Osteoblast (primary cell): Measurements from ENCODE around the gene SYNGR4. TPM values are rescaled to one million over a fixed set of nuclear protein-coding genes. Genes with fewer than 3 reads are reported as not detected.
A peak's percentile ranks its signal among the peaks of the same experiment; 100 is the strongest.

Experiments used
- DNase-seq: peaks from one replicate; pipeline ENCODE4 v3.0.0; 2011; ENCODE audit warnings: low spot score, mixed read lengths; ENCODE audit not compliant: insufficient read length; ENCODE audit errors: missing footprints
- H2AFZ ChIP-seq: 2 replicates; pipeline ENCODE4 v1.6.0; 2011; ENCODE audit warnings: mild to moderate bottlenecking, low read length
- H3K27ac ChIP-seq: 2 replicates; pipeline ENCODE4 v1.5.1; 2011; ENCODE audit warnings: mild to moderate bottlenecking, low read depth, low read length, moderate library complexity
- H3K27me3 ChIP-seq: 2 replicates; pipeline ENCODE4 v1.6.0; 2012; ENCODE audit warnings: mild to moderate bottlenecking, control low read depth, inconsistent platforms, low read length, moderate library complexity; ENCODE audit not compliant: insufficient read depth
- H3K36me3 ChIP-seq: 2 replicates; pipeline ENCODE4 v1.5.1; 2011; ENCODE audit warnings: mild to moderate bottlenecking, low read length, control low read depth, moderate library complexity; ENCODE audit not compliant: insufficient read depth
- H3K4me1 ChIP-seq: 2 replicates; pipeline ENCODE4 v1.5.1; 2011; ENCODE audit warnings: mild to moderate bottlenecking, low read length, control low read depth, moderate library complexity; ENCODE audit not compliant: insufficient read depth
- H3K4me2 ChIP-seq: 2 replicates; pipeline ENCODE4 v1.6.0; 2011; ENCODE audit warnings: mild to moderate bottlenecking, low read length; ENCODE audit not compliant: insufficient read depth
- H3K4me3 ChIP-seq: fragments of 200-600 bp; sonication (generic); 3 replicates; pipeline ENCODE4 v1.5.1; 2012; ENCODE audit warnings: mild to moderate bottlenecking, low read length, inconsistent platforms; ENCODE audit not compliant: insufficient read depth
- H3K79me2 ChIP-seq: 2 replicates; pipeline ENCODE4 v1.6.0; 2012; ENCODE audit warnings: mild to moderate bottlenecking, low read length, control low read depth, inconsistent platforms; ENCODE audit not compliant: insufficient read depth
- H3K9me3 ChIP-seq: 2 replicates; pipeline ENCODE4 v1.5.1; 2011; ENCODE audit warnings: low read depth, low read length, control low read depth
- H4K20me1 ChIP-seq: 2 replicates; pipeline ENCODE4 v1.6.0; 2012; ENCODE audit warnings: mild to moderate bottlenecking, low read length, control low read depth; ENCODE audit not compliant: insufficient read depth
- total RNA-seq: library from RNA; depleted of rRNA; stranded (reverse); fragments of >200 nt; gene quantifications from 2 replicates; pipeline ENCODE4 v1.2.3, GENCODE V29; 2012
- TF ChIP-seq, protein P1 (sequence below): IDR thresholded peaks from 2 replicates; pipeline ENCODE4 v1.5.1; 2011; ENCODE audit warnings: mild to moderate bottlenecking, low read depth, low read length, moderate library complexity; ENCODE audit errors: extremely low read depth

SYNGR4 gene
- total RNA-seq, 1 donor, result not detected

DNA sequence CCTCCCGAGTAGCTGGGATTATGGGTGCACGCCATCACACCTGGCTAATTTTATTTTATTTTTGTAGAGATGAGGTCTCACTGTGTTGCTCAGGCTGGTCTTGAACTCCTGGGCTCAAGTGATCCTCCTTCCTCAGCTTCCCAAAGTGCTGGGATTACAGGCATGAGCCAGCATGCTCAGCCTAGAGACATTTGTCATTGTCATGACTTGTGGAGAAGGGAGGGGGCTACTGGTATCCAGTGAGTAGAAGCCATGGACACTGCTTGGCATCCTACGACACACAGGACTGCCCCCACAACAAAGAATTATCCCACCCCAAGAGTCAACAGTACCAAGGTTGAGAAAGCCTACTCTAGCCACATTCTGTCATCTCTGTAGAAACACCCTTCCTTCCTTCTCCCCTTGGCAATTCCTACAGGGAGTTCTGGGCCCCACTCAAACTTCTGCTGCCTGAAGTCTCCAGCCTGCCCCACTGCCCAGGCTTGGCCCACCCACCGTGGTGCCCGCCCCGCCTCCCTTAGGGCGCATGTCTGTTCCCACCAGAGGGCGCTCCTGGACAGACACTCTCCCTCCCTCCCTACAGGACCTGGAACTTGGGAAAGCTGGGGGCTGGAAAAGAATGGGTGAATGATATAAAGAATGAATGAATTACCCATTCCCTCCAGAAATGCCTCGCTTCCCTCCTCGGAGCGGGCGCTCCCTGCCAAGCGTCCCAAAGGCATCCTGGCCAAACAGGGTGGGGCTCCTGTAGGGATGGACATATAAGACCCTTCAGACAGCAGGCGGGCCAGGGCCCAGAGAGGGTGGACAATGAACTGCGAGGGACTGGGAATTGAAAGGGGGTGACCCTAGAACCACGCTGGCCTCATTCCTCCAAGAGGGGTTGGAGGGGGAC lies 44.3 kb upstream of the SYNGR4 start:
- peak; percentile 98 for DNase-seq
- no peak overlapping the region for H3K4me2 ChIP-seq
- no peaks in the 10 kb centered on the region for H3K36me3 ChIP-seq
- TF ChIP-seq, protein P1, sequence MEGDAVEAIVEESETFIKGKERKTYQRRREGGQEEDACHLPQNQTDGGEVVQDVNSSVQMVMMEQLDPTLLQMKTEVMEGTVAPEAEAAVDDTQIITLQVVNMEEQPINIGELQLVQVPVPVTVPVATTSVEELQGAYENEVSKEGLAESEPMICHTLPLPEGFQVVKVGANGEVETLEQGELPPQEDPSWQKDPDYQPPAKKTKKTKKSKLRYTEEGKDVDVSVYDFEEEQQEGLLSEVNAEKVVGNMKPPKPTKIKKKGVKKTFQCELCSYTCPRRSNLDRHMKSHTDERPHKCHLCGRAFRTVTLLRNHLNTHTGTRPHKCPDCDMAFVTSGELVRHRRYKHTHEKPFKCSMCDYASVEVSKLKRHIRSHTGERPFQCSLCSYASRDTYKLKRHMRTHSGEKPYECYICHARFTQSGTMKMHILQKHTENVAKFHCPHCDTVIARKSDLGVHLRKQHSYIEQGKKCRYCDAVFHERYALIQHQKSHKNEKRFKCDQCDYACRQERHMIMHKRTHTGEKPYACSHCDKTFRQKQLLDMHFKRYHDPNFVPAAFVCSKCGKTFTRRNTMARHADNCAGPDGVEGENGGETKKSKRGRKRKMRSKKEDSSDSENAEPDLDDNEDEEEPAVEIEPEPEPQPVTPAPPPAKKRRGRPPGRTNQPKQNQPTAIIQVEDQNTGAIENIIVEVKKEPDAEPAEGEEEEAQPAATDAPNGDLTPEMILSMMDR, result peak; percentile 83
- no peak overlapping the region for H3K4me3 ChIP-seq
- H3K27ac ChIP-seq, result no peak overlapping the region
- peaks cover 18% of the 10 kb centered on the region for H3K4me1 ChIP-seq
- no peaks in the 10 kb centered on the region for H3K9me3 ChIP-seq
- H3K27me3 ChIP-seq, result no peaks in the 10 kb centered on the region
- H3K79me2 ChIP-seq, result no peaks in the 10 kb centered on the region
- no peaks in the 10 kb centered on the region for H4K20me1 ChIP-seq
- peak overlapping the region; percentile 25 for H2AFZ ChIP-seq

- peaks cover 10% of the 10 kb centered on the region for H3K79me2 ChIP-seq
- H3K4me1 ChIP-seq, result peaks cover 25% of the 10 kb centered on the region
- H3K27me3 ChIP-seq, result no peaks in the 10 kb centered on the region
- no peaks in the 10 kb centered on the region for H3K36me3 ChIP-seq
- peak overlapping the region; percentile 94 for H3K27ac ChIP-seq
- peaks cover 3% of the 10 kb centered on the region for H4K20me1 ChIP-seq
- peak; percentile 92 for DNase-seq
- peak overlapping the region; percentile 95 for H2AFZ ChIP-seq
- TF ChIP-seq, protein P1, result no peak
- H3K4me2 ChIP-seq, result peak overlapping the region; percentile 87
- H3K4me3 ChIP-seq, result peak overlapping the region; percentile 72
- no peaks in the 10 kb centered on the region for H3K9me3 ChIP-seq
Observed at GRCh38 chr19:48321372-48321621, 42.9 kb upstream of the SYNGR4 start.

GRCh38 chr19:48321622-48322591 lies 42.3 kb upstream of the SYNGR4 start:
- peaks cover 16% of the 10 kb centered on the region for H3K79me2 ChIP-seq
- no peaks in the 10 kb centered on the region for H3K36me3 ChIP-seq
- TF ChIP-seq, protein P1, result no peak
- H3K4me2 ChIP-seq, result peak overlapping the region; percentile 87
- H3K4me3 ChIP-seq, result peak overlapping the region; percentile 72
- peaks cover 7% of the 10 kb centered on the region for H4K20me1 ChIP-seq
- peaks cover 30% of the 10 kb centered on the region for H3K4me1 ChIP-seq
- H3K9me3 ChIP-seq, result no peaks in the 10 kb centered on the region
- H3K27me3 ChIP-seq, result no peaks in the 10 kb centered on the region
- H2AFZ ChIP-seq, result peak overlapping the region; percentile 95
- peak; percentile 97 for DNase-seq
- peak overlapping the region; percentile 94 for H3K27ac ChIP-seq
